HG03439 (cell line): ENCODE results near the gene GALT.

Experiments
- ATAC-seq: cut with Tn5 transposase; IDR thresholded peaks from one replicate; pipeline ENCODE4 v1.9.1; 2021; ENCODE audit warnings: mild to moderate bottlenecking, moderate library complexity; ENCODE audit not compliant: unreplicated experiment

Gene GALT

DNA sequence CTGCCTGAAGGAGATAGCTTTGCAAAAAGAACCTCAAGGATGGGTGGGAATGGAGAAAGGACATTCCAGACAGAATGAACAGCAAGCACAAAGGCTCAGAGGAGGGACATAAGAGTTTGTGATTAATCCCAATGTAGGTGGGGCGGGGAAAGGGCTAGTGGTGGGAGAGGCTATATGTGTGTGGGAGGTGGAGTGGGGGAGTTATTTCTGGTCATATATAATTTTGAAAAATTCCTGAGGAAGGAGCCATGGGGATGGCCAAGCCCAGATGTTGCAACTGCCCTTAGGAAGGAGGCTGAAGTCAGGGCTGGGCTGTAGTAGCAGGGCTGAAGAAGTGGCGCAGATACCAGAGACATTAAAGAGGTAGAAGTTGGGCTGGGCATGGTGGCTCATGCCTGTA, 29.4 kb downstream of the GALT start:
- ATAC-seq, result no peak

DNA sequence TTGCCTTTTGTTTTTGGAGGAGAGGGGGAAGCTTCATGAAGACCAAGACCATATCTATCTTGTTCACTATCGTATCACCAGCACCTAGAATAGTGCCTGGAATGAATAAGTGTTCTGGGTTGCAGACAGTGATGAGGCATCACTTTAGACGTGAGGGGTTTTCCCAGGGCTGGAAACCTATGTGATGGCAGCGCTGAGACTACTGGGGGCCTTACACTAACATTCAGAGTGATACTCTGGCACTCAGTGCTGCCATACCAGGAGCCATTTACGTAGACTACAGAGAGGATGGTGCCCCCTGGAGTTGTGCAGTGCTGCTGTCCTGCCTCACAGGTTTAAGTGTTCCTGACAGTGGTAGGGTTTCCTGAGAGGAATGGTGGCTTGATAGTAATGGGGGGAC, 37.7 kb downstream of the GALT start:
- no peak for ATAC-seq

DNA sequence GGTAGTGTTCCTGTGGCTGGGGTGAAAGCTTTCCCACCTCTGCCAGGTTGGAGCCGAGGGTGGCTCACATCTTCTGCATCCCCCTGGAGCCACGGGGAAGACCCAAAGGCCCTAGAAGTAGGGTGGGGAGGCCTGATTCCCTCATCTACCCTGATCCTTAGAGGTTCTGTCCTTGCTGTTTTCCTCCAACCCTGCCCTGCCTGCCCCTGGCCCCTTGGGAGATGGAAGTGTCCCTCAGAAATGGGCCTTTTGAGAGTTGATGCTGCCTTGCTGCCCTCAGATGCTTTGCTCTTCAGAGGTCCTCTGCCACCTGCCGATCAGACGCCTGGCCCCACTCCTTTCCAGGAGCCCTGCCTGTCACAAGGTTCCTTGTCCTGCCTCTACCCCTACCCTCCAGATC, 38.3 kb downstream of the GALT start:
- no peak for ATAC-seq

DNA sequence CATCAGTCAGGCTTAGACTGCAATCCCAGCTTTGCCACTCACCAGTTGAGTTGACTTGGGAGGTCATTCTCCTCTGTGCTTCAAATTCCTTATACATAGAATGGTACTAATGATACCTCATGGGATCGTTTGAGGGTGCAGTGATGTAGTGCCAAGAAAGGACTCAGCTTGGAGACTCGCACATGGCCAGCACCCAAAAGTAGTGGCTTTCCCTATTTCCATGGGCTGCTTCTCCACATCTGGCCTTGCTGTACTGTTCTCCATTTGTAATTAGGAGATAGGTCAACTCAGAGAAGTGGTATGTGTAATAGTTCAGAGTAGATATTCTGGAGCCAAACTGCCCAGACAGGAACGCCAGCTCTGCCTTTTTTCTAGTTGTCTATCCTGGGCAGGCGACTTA, 39.1 kb downstream of the GALT start:
- no peak for ATAC-seq

DNA sequence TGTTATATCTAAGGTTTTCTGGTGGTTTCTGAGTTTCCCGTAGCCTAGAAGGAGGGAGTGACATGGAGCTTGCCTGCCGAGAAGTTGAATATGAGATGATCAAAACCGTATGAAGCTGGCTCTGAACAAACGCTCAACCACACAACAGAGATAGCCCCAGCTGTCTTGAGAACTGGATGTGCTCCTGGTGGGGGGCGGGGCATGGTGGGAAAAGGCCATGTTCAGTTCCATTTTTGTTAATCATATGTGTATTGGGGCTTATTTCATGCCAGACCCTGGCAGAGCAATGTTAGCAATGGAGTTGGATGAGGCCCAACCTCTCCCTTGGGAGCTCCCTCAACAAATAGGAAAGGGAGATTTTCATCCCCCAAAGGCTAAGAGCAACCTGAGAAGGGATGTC, 39.8 kb downstream of the GALT start:
- ATAC-seq, result no peak

DNA sequence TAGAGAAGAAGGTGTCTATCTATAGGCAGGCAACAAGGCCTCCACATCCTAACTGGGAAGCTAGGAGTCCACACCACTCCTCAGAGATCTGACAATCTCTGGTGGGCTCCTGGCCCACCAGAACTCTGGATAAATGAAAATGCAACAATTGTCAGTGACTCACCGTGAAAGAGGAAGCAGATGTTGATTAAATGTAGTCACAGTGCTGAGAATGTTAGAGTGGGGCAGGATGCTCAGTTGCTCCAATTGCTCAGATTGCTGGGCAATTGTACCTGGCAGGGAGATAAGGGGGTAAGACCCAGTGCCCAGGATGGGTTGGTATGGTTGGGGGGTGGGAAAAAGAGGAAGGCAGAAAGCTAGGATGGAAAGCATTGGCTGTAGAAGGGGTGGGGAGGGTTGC, 40.3 kb downstream of the GALT start:
- no peak for ATAC-seq

DNA sequence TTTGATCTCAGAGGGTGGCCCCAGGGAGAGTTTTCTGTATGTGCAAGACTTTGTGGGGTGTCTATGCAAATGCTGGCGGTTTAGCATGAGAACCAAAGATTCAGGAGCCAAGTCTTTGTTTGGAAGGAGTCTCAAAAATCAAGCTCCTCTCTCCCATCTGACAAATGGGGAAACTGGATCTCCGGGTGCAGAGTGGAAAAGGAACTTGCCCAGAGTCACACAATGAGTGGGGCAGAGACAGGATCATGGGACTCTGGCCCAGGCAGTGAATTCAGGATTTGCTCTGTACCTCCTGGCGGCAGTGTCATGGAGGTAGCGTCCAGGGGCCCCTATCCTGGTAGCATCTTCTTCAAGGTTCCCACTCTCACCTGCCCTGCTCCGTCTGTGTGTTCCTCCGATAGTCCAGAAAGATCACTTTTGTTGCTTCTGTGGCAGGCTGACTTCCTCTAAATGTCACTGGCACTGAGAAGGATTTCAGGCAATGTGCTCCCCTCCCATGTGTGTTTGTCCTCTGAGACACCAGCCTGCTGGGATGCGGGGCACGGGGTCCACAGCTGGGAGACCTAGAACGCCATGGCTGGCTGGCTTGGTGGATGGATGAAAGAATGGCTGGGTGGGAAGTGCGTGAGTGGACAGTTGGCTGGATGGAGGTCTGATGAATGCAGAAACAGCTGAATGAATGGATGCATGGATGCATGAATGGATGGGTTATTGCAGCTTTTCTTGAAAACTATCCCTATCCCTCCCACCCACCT, 41.0 kb downstream of the GALT start:
- no peak for ATAC-seq

DNA sequence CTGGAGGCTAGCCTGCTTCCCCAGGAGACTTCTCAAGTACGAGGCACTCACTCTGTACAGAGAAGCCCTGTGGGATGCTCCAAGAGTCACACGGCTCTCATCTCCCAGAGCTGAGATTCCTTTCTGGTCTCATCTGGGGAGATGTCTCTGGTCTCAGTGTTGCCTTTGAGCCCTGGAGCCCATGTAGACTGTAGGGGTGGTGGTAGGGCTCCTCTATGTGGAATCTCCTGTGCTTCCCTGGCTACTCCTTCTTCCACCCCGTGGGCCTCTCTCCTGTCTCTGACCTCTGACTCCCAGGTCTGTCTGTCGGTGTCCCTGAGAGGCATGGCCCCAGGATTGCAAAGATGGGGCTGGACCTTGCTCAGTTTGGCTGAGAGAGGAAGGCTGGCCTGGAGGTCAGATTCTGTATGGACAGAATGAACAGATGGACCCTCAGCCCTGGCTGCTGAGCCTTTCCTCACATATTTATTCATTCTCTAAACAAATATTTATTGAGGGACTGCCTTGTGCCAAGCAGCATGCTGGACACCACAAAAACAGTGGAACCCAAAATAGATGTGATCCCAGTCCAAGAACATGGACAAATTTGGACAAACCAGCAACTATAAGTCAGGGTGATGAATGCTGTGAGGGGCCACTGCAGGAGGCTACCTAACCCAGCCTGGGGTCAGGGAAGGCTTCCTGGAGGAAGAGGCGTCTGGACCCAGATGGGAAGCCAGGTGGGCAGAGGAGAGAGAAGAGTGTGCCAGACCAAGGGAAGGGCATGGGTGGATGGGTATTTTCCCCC, 42.0 kb downstream of the GALT start:
- no peak for ATAC-seq

DNA sequence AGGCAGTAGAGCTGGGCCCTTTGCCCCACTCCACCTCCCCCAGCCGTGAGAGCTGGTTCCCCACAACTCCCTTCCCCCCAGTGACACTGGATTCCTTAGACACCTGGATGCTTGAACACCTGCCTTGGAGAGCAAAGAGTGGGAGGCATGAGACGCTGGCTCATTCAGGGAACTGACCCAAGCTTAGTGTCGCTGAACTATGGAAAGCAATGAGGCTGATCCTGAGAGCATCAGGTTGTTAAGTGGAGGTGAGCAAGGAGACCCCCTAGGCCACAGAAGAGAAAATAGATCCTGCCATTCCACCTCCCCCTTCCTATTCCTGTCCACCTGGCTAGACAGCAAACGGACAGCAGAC, 42.6 kb downstream of the GALT start:
- no peak for ATAC-seq

DNA sequence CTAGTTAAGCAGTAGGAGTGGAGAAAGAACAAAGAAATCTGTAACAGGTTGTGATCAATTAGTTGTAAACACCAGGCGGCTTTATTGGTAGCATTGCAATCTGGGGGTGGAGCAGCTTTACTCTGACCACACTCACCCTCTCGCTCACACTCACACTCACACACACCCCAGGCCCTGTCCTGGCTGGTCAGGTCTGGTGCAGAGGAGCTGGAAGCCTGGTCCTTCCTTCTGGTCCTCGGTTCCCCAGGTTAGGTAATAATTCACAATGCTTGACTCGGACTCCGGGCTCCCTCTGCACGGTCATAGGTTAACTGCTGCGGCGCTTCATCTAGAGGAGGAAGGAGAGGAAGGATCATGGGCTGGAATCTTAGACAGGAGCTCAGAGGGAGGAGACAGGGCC, 43.0 kb downstream of the GALT start:
- no peak for ATAC-seq

DNA sequence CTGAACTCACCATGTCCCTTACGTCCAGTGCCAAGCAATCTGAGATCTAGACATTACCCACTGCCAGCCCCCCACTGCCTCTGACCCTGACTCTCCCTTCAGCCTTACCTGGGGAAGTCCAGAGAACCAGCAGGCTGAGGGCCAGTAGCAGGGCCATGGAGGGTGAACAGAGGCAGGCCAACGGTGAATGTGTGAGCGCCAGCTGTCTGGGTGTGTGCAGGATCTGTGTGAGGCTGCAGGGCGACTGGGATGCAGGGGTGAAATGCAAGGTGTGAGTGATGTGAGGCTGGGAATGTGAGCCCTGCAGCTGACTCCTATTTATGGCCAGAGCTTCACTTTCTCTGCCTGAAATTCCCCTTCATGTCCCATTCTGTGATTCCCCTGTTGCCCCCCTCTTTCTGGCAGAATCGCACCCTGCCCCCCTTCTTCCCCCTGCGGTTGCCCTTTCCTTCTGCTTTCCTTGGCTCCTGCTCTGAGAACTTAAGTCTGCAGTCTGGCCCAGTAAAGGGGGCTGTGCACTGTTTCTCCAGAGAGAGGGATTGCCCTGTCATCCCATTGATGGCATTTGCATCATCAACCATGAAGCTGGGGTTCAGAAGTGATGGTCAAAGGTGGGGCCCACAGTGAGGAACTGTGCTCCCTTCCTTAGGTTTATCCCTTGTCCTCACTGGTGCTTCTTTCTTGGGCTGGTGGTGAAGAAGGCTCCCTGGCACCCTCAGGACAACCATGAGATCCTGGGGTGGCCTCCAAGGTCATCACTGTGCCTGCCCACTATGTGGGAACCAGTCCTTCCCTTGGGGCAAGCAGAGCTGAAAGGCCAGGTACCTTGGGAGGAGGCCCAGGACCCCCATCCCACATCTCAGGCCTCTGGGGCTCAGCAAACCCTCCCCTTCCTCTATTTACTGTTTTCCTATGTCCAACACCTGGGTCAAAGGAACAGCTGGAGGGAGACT, 44.8 kb downstream of the GALT start, which contains the start of gene CCL19:
CCL19 (minus strand) TSS at position 294 of the 953 bp plus-strand sequence; CDS start at position 157, 137 bp downstream.
- ATAC-seq, result no peak

DNA sequence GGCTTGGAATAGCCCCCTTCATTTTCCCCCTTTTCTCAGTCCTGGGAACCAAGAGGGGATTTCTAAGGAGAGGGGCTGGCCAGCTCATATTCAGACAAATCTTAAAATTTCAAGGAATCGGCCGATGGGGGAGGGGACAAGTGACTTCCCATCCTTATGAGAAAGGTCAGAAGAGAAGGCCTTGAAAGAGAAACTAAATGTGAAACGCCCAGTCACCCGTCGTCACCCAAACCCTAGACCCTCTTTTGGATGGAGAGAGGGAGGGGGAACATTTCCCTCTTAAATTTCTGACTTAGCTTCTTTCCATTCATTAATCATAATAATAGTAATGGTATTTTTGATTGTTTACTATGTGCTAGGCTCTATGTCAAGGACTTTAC, 45.5 kb downstream of the GALT start:
- no peak for ATAC-seq

DNA sequence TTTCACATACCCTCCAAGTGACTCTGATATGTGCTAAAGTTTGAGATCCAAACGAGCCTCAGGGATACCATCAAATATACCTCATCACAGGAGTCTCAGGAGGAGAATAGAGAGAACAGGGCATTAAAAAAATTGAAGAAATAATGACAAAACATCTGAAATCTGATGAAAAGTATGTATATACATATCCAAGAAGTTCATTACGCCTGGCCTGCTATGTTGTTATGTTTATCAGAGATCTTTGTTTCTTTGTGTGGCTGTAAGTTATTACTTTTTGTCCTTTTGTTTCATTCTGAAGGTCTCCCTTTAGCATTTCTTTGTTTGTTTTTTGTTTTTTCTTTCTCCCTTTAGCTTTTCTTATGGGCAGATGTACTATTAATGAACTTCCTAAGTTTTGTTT, 47.1 kb downstream of the GALT start:
- no peak for ATAC-seq

DNA sequence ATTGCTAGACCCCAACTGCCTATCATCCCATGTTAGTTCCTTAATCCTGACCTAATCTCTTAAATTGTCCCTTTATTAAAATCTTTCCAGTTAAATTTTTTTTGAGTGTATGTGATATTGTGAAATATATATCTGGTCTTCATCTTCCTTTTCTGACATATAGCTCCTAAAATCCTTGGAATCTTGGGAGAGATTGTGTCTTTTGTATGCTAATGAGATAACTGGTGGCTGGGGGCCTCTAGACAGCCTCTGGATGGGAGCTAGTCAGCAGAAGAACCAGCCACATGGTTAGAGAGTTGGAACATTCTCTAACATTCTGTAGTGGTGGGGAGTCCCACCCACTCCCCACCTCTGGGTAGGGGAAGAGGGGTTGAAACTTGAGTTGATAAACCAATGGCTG, 48.3 kb downstream of the GALT start:
- no peak for ATAC-seq
